ENCODE data around the gene CFAP410.

DNA sequence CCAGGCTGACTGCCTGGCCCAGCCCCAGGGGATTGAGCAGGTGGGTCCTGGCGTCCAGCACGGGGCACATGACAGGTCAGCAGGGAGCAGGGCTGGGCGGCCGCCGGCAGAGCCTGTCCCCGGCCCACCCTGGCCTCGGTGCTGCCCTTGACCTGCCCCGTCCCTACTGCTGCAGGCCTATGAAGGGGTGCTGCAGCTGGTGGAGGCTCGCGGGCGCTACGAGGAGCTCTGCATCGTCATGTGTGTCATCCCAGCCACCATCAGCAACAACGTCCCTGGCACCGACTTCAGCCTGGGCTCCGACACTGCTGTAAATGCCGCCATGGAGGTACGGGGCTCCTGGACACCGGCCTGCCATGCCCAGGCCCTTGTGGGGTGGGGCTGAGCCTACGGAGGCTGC, 15.6 kb downstream of the CFAP410 start:
- TF ChIP-seq EZH2 (optimal IDR thresholded peaks at IDR 0.05; ENCODE audit: low read depth, low read length) = no peak
- TF ChIP-seq, protein P1, sequence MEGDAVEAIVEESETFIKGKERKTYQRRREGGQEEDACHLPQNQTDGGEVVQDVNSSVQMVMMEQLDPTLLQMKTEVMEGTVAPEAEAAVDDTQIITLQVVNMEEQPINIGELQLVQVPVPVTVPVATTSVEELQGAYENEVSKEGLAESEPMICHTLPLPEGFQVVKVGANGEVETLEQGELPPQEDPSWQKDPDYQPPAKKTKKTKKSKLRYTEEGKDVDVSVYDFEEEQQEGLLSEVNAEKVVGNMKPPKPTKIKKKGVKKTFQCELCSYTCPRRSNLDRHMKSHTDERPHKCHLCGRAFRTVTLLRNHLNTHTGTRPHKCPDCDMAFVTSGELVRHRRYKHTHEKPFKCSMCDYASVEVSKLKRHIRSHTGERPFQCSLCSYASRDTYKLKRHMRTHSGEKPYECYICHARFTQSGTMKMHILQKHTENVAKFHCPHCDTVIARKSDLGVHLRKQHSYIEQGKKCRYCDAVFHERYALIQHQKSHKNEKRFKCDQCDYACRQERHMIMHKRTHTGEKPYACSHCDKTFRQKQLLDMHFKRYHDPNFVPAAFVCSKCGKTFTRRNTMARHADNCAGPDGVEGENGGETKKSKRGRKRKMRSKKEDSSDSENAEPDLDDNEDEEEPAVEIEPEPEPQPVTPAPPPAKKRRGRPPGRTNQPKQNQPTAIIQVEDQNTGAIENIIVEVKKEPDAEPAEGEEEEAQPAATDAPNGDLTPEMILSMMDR (IDR thresholded peaks at IDR 0.05; ENCODE audit: low read length) = no peak

Data from MM.1S (cell line).